ENCODE results near the gene KCTD1.

KCTD1 gene

GRCh38 chr18:26548415-26549262 lies at the start of gene KCTD1:
KCTD1 (minus strand) TSS chr18:26548553; CDS start chr18:26548536, 17 bp downstream.
- peak; percentile 95 for DNase-seq

DNA sequence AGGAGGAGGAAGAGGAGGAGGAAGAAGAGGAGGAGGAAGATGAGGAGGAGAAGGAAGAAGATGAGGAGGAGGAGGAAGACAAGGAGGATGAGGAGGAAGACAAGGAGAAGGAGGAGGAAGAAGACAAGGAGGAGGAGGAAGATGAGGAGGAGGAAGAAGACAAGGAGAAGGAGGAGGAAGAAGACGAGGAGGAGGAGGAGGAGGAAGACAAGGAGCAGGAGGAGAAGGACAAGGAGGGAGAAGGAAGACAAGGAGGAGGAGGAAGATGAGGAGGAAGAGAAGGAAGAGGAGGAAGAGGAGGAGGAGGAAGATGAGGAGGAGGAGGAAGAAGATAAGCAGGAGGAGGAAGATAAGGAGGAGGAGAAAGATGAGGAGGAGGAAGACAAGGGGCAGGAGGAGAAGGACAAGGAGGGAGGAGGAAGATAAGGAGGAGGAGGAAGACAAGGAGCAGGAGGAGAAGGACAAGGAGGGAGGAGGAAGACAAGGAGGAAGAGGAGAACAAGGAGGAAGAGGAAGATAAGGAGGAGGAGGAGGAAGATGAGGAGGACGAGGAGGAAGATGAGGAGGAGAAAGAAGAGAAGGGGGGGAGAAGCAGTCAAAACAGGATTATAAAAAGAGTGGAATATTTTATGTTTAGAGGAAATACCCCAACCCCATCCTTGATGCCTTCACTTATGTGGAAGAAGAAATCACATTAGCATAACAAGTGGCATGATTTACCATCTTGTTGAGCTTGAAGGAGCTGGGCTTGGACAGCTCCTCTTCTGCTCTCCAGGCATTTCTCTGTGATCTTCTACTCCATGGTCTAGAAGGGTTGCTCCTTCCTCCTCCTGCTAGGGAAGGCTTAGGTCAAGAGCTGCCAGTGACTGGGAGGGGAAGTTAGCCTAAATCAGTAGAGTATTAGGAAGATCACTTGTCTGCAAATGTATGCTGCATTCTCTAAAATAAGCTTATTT lies 45.3 kb upstream of the KCTD1 start:
- DNase-seq: no peak

DNA sequence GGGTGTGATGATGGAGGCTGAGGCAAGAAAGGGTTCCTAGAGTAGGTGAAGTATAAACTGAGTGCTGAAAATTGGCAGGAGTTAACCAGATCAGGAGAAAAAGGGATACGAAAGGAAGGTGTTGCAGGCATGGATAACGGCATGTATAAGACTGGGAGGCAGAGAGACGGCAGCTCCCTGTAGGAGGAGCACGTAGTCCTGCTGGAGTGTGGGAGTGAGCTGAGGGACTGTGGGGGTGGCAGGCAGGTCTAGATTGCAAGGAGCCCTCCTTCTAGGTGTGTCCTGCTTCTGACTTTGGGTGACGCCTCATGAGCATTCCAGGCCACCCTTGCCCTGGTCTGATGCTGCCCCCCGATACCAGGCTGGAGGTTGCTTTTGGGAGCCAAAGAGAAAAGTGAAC lies 36.4 kb upstream of the KCTD1 start:
- DNase-seq: no peak

- no peak for DNase-seq
Observed at GRCh38 chr18:26579941-26580618, 31.7 kb upstream of the KCTD1 start.

- no peak for DNase-seq
Observed at GRCh38 chr18:26575865-26576217, 27.5 kb upstream of the KCTD1 start.

DNA sequence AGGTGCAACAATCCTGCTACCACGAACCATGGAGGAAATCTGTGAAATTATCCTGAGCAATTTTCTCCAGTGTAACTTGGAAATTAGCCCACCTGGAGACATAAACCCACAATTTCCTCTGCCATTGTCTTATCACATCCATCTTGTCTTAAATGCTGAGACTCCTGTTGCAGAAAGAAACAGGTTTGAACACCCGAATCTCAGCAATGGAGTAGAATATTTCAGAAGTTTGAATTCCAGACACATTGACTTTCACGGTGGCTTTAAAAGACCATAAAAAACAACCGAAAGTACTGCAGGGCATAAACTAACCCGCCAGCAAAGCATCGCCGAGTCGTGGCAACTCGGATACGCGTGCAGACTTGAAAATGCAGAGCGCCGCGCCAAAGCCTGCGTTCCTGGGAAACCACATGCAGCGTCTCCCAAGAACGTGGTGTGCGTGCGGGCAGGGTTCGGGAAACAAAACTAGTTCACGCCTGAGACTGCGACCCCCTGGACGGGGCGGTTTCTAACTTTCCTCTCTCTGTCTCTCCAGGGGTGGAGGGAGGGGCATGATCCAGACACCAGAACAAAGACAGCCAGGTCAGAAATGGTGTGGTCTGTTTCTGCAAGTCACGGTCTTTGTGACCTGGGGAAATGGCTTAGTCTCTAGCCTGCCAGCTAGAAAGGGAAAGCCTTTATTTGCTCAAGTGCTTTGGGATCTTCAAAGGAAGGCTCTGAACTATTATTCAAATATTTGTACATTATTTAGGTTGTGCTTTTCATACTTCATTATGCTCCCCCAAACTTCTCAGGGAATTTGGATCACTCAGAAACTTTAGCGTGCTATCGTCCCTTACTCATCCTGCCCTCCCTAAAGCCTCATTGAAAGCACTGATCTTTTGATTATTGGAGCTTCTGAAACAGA lies 26.9 kb upstream of the KCTD1 start:
- peak; percentile 82 for DNase-seq

GRCh38 chr18:26568926-26569665 lies 20.7 kb upstream of the KCTD1 start:
- DNase-seq: no peak

DNA sequence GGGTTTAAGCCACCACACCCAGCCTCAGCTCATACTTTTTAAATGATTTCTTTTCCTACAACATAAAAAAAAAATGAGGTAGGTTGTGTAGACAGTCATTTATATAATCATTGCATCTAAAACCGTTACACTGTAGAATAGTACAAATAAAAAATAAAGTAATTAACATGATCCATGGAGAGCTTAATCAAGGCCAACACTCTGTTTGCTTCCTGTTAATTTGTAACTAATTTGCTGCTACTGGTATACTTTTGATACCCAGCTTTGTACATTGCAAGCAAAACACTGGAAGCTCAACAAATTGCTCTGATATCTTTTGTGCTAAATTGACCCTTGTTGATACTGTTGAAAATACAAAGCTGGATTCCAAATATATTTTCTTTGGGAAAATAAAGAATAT lies 20.2 kb upstream of the KCTD1 start:
- no peak for DNase-seq

GRCh38 chr18:26566874-26567555 lies 18.7 kb upstream of the KCTD1 start:
- no peak for DNase-seq

DNA sequence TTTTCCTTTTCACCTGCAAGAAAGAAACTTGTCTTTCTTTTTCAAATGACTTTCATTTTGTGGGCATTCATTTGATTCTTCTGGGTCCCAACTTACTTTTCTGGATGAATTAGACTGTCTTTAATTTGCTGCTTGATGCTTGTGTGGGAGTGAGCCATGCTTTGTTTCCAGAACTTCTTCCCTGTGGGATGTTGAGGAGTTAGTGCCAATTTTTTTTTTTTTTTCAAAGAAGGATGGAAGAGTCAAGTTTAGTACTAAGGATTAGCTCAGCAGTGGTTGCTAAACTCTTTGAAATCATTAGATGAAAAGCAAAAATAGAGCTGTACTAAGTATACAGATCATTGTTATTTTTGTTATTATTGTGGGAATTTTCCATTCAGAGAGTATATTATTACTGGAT lies 17.2 kb upstream of the KCTD1 start:
- DNase-seq: no peak

GRCh38 chr18:26563024-26563423 lies 14.7 kb upstream of the KCTD1 start:
- DNase-seq: no peak

DNA sequence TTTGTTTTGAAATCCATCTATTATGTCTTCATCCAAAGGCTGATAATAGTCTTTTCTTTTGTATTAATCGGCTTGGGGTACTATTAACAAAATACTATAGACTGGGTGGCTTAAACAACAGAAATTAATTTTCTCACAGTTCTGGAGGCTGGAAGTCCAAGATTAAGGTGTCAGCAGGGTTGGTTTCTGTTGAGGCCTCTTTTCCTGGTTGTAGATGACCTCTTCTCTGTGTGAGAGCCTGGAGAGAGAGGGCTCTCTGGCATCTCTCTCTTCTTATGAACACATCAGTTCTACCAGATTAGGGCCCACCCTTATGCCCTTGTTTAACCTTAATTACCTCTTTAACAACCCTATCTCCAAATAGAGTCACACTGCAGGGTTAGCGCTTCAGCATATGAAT lies 14.2 kb upstream of the KCTD1 start:
- DNase-seq: no peak

- no peak for DNase-seq
Observed at GRCh38 chr18:26561769-26562168, 13.4 kb upstream of the KCTD1 start.

- no peak for DNase-seq
Observed at GRCh38 chr18:26556573-26556972, 8.2 kb upstream of the KCTD1 start.

GRCh38 chr18:26555804-26556553 lies 7.6 kb upstream of the KCTD1 start:
- DNase-seq: no peak

DNA sequence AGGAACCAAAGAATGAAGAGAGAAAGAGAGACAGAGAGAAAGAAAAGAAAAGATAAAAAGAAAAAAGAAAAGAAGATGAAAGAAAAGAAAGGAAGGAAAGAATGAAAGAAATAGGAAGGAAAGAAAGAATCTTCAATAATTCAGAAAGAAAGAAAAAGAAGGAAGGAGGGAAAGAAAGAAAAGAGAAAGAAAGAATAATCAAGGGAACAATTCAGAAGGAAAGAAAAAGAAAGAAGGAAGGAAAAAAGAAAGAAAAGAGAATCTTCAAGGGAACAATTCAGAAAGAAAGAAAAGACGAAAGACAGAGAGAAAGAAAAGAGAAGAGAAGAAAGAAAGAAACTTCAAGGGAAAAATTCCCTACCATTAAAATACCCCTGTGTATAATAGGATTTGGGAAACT lies 5.6 kb upstream of the KCTD1 start:
- no peak for DNase-seq

DNA sequence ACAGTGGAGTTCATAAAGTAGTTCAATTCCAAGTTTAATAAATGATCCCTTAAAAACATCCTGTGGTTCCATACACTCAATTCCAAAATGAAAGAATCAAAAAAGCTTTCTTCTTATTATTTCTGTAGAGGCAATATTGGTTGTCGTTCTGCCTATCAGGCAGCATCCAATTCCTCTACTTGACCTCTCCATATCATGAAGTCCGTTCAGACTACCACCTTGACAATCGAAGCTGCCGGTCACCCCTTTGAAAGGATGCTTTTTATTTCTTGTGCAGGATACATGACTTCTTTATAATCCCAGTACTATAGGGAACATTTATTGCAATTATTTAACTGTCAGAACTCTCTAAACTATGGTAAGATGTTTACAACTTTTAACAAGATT lies 3.3 kb upstream of the KCTD1 start:
- no peak for DNase-seq

DNA sequence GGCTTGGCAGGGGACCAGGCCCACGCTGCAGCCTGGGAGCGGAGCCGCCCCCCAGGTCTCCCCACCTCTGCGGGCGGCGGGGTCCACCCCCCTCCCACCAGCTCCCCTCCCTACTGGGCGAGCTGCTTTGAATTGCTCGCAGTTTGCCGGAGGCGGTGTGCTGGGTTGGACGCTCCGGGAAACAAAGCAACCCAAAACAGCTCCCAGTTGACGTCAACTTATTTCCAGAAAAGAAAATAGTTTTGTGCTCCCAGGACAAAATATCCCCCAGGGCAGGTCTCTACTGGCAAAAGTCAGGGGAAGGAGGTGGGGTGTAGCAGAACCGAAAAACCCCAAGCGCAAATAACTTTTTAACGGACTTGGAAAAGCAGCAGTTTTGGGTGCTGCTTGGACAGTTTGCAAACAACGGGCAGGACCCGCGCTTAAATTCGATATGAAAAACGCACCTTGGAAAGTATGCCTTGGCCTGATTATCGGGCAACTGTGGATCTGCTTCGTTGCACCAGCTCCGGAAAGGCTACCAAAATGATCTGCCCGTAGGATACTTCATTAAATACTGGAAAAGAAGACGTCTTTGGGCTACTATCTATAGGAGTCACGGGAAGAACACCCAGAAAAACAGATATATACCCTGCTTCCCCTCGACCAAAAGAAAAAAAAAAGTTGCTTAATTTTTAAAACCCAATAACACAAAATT lies 2.8 kb upstream of the KCTD1 start:
- peak; percentile 83 for DNase-seq
